ENCODE data around the gene ASTN2.

- TF ChIP-seq CTCF (IDR thresholded peaks at IDR 0.05) (no peak), EP300 (IDR thresholded peaks at IDR 0.05; ENCODE audit: low read depth) (no peak), POLR2A (IDR thresholded peaks at IDR 0.05) (no peak), POLR2AphosphoS5 (IDR thresholded peaks at IDR 0.05) (no peak)
Measured at GRCh38 chr9:116423149-116423548, 991.7 kb downstream of the ASTN2 start.

Measured in transverse colon (tissue), 4 donors.